ENCODE results near the gene INHBC.
"Not testable (repeated sequence)": the region's sequence is repeated elsewhere in the genome, so short reads cannot be mapped to it uniquely, and the experiment has no call there.

The INHBC gene

GRCh38 chr12:57434517-57435223, at the start of gene INHBC:
Gene INHBC, plus strand, starts transcription at chr12:57434784. Its CDS starts 103 bp downstream, at chr12:57434887.
- TF ChIP-seq ZNF274 (IDR thresholded peaks at IDR 0.05; ENCODE audit: low read depth, low read length), result no peak
- H3K4me3 ChIP-seq (ENCODE audit: low read length), result no peak within 1 kb of the TSS

DNA sequence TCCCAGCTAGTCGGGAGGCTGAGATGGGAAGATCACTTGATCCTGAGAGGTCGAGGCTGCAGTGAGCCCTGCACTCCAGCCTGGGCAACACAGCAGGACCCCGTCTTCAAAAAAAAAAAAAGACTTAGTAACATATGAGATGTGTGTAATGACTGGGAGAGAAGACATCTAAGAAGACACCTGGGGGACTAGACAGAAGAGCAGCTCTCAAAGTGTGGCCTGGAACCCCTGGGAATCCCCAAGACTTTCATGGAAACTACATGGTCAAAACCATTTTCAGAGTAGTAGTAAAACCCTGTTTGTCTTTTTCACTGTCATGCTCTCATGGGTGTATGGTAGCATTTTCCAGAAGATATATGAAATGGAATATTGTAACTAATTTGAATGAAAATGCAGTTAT, 49.0 kb upstream of the INHBC start:
- no peak overlapping the region for H3K4me3 ChIP-seq (ENCODE audit: low read length)
- no peak for TF ChIP-seq ZNF274 (IDR thresholded peaks at IDR 0.05; ENCODE audit: low read depth, low read length)

DNA sequence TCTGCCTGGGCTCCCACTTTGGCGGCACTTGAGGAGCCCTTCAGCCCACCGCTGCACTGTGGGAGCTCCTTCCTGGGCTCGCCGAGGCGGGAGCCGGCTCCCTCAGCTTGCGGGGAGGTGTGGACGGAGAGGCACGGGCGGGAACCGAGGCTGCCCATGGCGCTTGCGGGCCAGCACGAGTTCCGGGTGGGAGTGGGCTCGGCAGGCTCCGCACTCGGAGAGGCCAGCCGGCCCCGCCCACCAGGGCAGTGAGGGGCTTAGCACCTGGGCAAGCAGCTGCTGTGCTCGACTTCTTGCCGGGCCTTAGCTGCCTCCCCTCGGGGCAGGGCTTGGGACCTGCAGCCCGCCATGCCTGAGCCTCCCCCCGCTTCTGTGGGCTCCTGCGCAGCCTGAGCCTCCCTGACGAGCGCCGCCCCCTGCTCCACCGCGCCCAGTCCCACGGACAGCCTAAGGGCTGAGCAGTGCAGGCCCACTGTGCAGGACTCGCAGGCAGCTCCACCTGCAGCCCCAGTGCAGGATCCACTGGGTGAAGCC, 48.3 kb upstream of the INHBC start:
- no peak for TF ChIP-seq ZNF274 (IDR thresholded peaks at IDR 0.05; ENCODE audit: low read depth, low read length)
- H3K4me3 ChIP-seq (ENCODE audit: low read length), result no peak overlapping the region

GRCh38 chr12:57388425-57388824, 46.2 kb upstream of the INHBC start:
- no peak overlapping the region for H3K4me3 ChIP-seq (ENCODE audit: low read length)
- no peak for TF ChIP-seq ZNF274 (IDR thresholded peaks at IDR 0.05; ENCODE audit: low read depth, low read length)

DNA sequence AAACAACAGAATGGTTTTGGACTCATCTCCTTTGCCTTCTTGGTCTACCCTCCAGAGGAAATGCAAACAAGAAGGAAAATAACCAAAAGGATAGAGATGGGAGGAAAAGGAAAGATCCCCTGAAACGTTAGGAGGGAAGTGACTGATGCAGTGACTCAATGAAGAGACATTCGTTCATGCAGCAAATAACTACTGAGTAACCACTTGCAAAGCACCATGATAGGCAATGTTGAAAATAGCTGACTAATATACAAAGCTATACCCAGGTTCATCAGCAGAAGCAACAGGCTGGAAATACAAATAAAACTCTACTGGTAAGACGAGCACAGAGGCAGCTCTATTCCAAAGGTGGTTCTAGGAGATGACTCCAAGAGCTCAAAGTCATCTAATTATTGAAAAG, 45.6 kb upstream of the INHBC start:
- H3K4me3 ChIP-seq (ENCODE audit: low read length), result no peak overlapping the region
- no peak for TF ChIP-seq ZNF274 (IDR thresholded peaks at IDR 0.05; ENCODE audit: low read depth, low read length)

GRCh38 chr12:57390174-57390573, 44.4 kb upstream of the INHBC start:
- no peak for TF ChIP-seq ZNF274 (IDR thresholded peaks at IDR 0.05; ENCODE audit: low read depth, low read length)
- H3K4me3 ChIP-seq (ENCODE audit: low read length), result no peak overlapping the region

DNA sequence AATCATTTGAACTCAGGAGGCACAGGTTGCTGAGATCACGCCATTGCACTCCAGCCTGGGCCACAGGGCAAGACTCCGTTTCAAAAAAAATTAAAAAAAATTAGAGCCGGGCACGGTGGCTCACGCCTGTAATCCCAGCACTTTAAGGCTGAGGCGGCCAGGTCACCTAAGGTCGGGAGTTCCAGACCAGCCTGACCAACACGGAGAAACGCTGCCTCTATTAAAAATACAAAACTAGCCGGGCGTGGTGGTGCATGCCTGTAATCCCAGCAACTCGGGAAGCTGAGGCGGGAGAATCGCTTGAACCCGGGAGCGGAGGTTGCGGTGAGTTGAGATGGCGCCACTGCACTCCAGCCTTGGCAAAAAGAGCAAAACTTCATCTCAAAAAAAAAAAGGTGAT, 39.5 kb upstream of the INHBC start:
- H3K4me3 ChIP-seq (ENCODE audit: low read length), result no peak overlapping the region
- TF ChIP-seq ZNF274 (IDR thresholded peaks at IDR 0.05; ENCODE audit: low read depth, low read length), result no peak

DNA sequence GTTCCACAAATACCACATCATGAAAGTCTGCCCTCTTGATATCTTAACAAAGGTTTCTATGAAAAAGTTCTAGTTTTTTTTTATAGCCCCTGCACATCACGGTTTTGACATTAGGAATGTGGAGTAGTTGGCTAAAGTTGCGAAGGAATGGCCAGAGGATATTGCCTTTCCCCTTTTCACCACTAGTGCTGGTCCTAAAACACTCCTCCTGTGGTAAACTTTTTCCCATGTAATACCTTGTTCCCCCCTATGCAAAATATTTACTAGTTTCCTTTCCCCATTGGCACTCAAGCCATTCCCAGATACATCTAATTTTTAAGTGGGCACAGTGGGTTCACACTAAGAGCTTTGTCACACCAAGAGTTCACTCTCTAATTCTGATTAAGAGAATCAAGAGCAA, 37.1 kb upstream of the INHBC start:
- H3K4me3 ChIP-seq (ENCODE audit: low read length), result no peak overlapping the region
- TF ChIP-seq ZNF274 (IDR thresholded peaks at IDR 0.05; ENCODE audit: low read depth, low read length), result no peak

DNA sequence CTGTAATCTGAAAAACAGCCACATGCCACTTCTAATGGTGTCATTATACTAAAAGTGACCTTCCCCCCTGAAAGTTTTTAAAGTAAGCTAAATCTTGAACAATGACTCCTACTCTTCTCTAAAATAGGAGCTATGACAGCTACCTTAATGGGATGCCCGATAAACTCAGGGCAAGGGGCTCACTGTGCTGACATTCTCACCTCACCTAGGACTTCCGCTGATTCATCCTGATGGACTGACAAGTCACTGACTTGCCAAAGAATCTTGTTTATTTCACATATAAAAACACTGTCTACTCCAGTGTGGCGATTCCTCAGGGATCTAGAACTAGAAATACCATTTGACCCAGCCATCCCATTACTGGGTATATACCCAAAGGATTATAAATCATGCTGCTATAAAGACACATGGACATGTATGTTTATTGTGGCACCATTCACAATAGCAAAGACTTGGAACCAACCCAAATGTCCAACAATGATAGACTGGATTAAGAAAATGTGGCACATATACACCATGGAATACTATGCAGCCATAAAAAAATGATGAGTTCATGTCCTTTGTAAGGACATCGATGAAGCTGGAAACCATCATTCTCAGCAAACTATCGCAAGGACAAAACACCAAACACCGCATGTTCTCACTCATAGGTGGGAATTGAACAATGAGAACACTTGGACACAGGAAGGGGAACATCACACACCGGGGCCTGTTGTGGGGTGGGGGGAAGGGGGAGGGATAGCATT, 34.7 kb upstream of the INHBC start:
- not testable (repeated sequence) for H3K4me3 ChIP-seq (ENCODE audit: low read length)

- no peak overlapping the region for H3K4me3 ChIP-seq (ENCODE audit: low read length)
Observed at GRCh38 chr12:57401165-57401564, 33.4 kb upstream of the INHBC start.

GRCh38 chr12:57402156-57402555, 32.4 kb upstream of the INHBC start:
- H3K4me3 ChIP-seq (ENCODE audit: low read length), result not testable (repeated sequence)

More at GRCh38 chr12:57401165-57401564, 33.4 kb upstream of the INHBC start:
- no peak for TF ChIP-seq ZNF274 (IDR thresholded peaks at IDR 0.05; ENCODE audit: low read depth, low read length)

GRCh38 chr12:57404966-57405640, 29.5 kb upstream of the INHBC start:
- no peak overlapping the region for H3K4me3 ChIP-seq (ENCODE audit: low read length)
- TF ChIP-seq ZNF274 (IDR thresholded peaks at IDR 0.05; ENCODE audit: low read depth, low read length), result no peak

DNA sequence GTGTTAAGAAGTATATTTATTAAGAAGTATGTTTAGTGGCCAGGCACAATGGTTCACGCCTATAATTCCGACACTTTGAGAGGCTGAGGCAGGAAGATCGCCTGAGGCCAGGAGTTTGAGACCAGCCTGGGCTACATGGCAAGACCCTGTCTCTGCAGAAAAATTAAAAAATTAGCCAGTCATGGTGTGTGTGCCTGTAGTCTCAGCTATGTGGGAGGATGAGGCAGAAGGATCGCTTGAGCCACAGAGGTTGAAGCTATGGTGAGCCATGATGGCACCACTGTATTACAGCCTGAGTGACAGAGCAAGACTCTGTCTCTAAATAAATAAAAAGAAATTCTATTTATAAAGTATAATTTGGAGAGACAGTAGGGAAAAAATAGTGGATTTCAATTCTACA, 24.1 kb upstream of the INHBC start:
- no peak for TF ChIP-seq ZNF274 (IDR thresholded peaks at IDR 0.05; ENCODE audit: low read depth, low read length)
- no peak overlapping the region for H3K4me3 ChIP-seq (ENCODE audit: low read length)

DNA sequence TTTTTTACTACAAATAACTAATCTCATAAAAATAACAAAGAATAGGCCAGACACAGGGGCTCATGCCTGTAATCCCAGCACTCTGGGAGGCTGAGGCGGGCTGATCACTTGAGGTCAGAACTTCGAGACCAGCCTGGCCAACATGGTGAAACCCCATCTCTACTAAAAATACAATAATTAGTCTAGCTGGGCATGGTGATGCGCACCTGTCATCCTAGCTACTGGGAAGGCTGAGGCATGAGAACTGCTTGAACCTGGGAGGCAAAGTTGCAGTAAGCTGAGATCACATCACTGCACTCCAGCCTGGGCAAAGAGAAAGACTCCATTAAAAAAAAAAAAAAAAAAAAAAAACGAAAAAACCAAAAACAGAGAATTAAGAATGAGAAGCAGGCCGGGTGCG, 20.4 kb upstream of the INHBC start:
- H3K4me3 ChIP-seq (ENCODE audit: low read length), result not testable (repeated sequence)

DNA sequence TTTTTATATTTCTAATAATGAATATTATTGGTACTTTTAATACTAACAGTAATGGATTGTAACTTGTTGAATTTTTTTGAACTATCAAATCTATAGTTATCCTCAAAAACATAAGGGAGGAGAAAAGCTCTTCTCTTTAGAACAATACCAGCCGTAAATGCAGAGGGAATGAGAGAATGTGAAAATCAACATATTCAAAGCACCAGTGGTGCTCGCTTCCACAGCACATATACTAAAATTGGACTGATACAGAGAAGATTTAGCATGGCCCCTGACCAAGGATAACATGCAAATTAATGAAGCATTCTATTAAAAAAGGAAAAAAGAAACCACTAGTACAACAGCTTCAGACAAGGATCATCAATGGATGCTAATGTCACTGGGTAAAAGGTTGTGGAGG, 19.5 kb upstream of the INHBC start:
- no peak for TF ChIP-seq ZNF274 (IDR thresholded peaks at IDR 0.05; ENCODE audit: low read depth, low read length)

More for the DNA sequence above, 19.5 kb upstream of the INHBC start:
- no peak overlapping the region for H3K4me3 ChIP-seq (ENCODE audit: low read length)

Data from GM08714 (cell line).